HepG2 (cell line): ENCODE measurements around the gene TMEM198. TPM values are rescaled to one million over a fixed set of nuclear protein-coding genes. Genes with fewer than 3 reads are reported as not detected.
A peak's percentile ranks its signal among the peaks of the same experiment; 100 is the strongest.

Experiments
- ADNP ChIP-seq: sonication (generic); formaldehyde crosslinking; IDR thresholded peaks from 2 replicates; pipeline ENCODE4 v1.4.0; 2020; ENCODE audit warnings: missing genetic modification reagents
- GMEB1 ChIP-seq: sonication (generic); formaldehyde crosslinking; IDR thresholded peaks from 2 replicates; pipeline ENCODE4 v1.5.1; 2020; ENCODE audit warnings: missing genetic modification reagents, mild to moderate bottlenecking, borderline replicate concordance
- GMEB2 ChIP-seq: IDR thresholded peaks from 2 replicates; pipeline ENCODE4 v1.6.1; 2016; ENCODE audit warnings: missing biosample characterization, missing genetic modification reagents, low read depth
- HCFC1 ChIP-seq: fragments of 150-350 bp; IDR thresholded peaks from 2 replicates; pipeline ENCODE4 v1.6.1; 2014; ENCODE audit warnings: low read depth, low read length
- HNF4A ChIP-seq: sonication (generic); formaldehyde crosslinking; IDR thresholded peaks from 2 replicates; pipeline ENCODE4 v1.4.0; 2020; ENCODE audit warnings: missing genetic modification reagents
- PHF5A ChIP-seq: IDR thresholded peaks from one replicate; pipeline ENCODE4 v1.6.1; 2018; ENCODE audit warnings: low read depth, missing genetic modification reagents; ENCODE audit not compliant: unreplicated experiment
- POGK ChIP-seq: sonication (generic); formaldehyde crosslinking; conservative IDR thresholded peaks from 2 replicates; pipeline ENCODE4 v1.8.0; 2022; ENCODE audit warnings: mild to moderate bottlenecking, moderate library complexity, missing genetic modification reagents
- SOX6 ChIP-seq, 2 experiments: fragments of 450-650 bp in 1 of 2; sonication (generic) in 1 of 2; formaldehyde crosslinking in 1 of 2; IDR thresholded peaks; 2 replicates each; pipeline versions ENCODE4 v1.4.0 to v1.6.1; 2017 to 2020; ENCODE audit warnings: antibody characterized with exemption in 1 of 2, mild to moderate bottlenecking in 1 of 2, missing genetic modification reagents in 1 of 2
- SRF ChIP-seq: IDR thresholded peaks from 2 replicates; pipeline ENCODE4 v1.6.1; 2011; ENCODE audit warnings: mild to moderate bottlenecking, low read depth, low read length, moderate library complexity
- ZBTB25 ChIP-seq: IDR thresholded peaks from 2 replicates; pipeline ENCODE4 v1.6.1; 2018; ENCODE audit warnings: missing genetic modification reagents
- ZBTB33 ChIP-seq: sonication (generic); formaldehyde crosslinking; IDR thresholded peaks from 2 replicates; pipeline ENCODE4 v1.4.0; 2020; ENCODE audit warnings: missing genetic modification reagents
- ZNF205 ChIP-seq: IDR thresholded peaks from 2 replicates; pipeline ENCODE4 v1.6.1; 2018; ENCODE audit warnings: missing biosample characterization, missing genetic modification reagents
- ZNF235 ChIP-seq: sonication (generic); formaldehyde crosslinking; IDR thresholded peaks from 2 replicates; pipeline ENCODE4 v1.8.1; 2023; ENCODE audit warnings: mild to moderate bottlenecking, missing genetic modification reagents, borderline replicate concordance
- ZNF280B ChIP-seq: sonication (generic); formaldehyde crosslinking; IDR thresholded peaks from 2 replicates; pipeline ENCODE4 v1.5.0; 2020; ENCODE audit warnings: missing genetic modification reagents, mild to moderate bottlenecking, borderline replicate concordance
- ZNF431 ChIP-seq: sonication (generic); formaldehyde crosslinking; IDR thresholded peaks from 2 replicates; pipeline ENCODE4 v1.9.0; 2022; ENCODE audit warnings: missing genetic modification reagents, low read depth, mild to moderate bottlenecking, borderline replicate concordance
- ZNF484 ChIP-seq: sonication (generic); formaldehyde crosslinking; IDR thresholded peaks from 2 replicates; pipeline ENCODE4 v1.5.1; 2020; ENCODE audit warnings: mild to moderate bottlenecking, low read depth, missing genetic modification reagents, borderline replicate concordance
- ZNF550 ChIP-seq: sonication (generic); formaldehyde crosslinking; IDR thresholded peaks from 2 replicates; pipeline ENCODE4 v1.4.0; 2020; ENCODE audit warnings: mild to moderate bottlenecking, missing genetic modification reagents, borderline replicate concordance
- ZNF878 ChIP-seq: sonication (generic); formaldehyde crosslinking; IDR thresholded peaks from 2 replicates; pipeline ENCODE4 v1.8.1; 2023; ENCODE audit warnings: mild to moderate bottlenecking, missing genetic modification reagents, moderate library complexity
- polyA plus RNA-seq, 8 experiments: library from polyadenylated mRNA; depleted of rRNA in 3 of 8; stranded (reverse) in 7 of 8; unstranded in 1 of 8; fragments of >200 nt; fragmentation: Illumina TruSeq in 4 of 8; extraction: Trizol in 4 of 8; gene quantifications; 2 replicates each; pipeline versions ENCODE4 v1.2.1 to v1.2.3, GENCODE V29; 2011 to 2016; ENCODE audit warnings: low read depth in 4 of 8, missing spikeins in 1 of 8, mixed read lengths in 1 of 8; ENCODE audit not compliant: insufficient read depth in 1 of 8
- total RNA-seq, 5 experiments: library from RNA; depleted of rRNA; stranded (reverse); fragments of >200 nt; fragmentation: Illumina TruSeq; extraction: Trizol; gene quantifications; 2 replicates each; pipeline ENCODE4 v1.2.3, GENCODE V29; 2016; ENCODE audit warnings: low read depth in 1 of 5

Gene TMEM198
- total and polyA plus RNA-seq, 2 of the 13 experiments (the other 11 are each of a cell fraction or from before 2014, with no cell fraction given): 17.3 to 23.5 TPM

GRCh38 chr2:219561179-219562048, 17.6 kb downstream of the TMEM198 start (continued):
- no peak for TF ChIP-seq SOX6 (IDR thresholded peaks at IDR 0.05)
- 0 out of 2 replicates have a peak, but pooled peaks have one; percentile 5 for TF ChIP-seq SOX6 (CRISPR knock-in tag; IDR thresholded peaks at IDR 0.05)
- no peak for TF ChIP-seq ZNF205 (CRISPR knock-in tag)
- TF ChIP-seq GMEB2 (CRISPR knock-in tag): no peak
- TF ChIP-seq ZNF235: no peak
- peak; percentile 48 for TF ChIP-seq PHF5A (CRISPR knock-in tag)
- 0 out of 2 replicates have a peak, but pooled peaks have one; percentile 34 for TF ChIP-seq POGK
- no peak for TF ChIP-seq ZNF878 (CRISPR knock-in tag)
- TF ChIP-seq ZNF431 (CRISPR knock-in tag): peak; percentile 63; the same call in 1 of the 2 replicates
- TF ChIP-seq ZNF280B (CRISPR knock-in tag): 0 out of 2 replicates have a peak, but pooled peaks have one; percentile 7
- TF ChIP-seq HNF4A (CRISPR knock-in tag): no peak
- TF ChIP-seq SRF: no peak
- no peak for TF ChIP-seq GMEB1 (CRISPR knock-in tag)
- TF ChIP-seq ADNP (CRISPR knock-in tag): no peak
- TF ChIP-seq ZNF484 (CRISPR knock-in tag): no peak
- TF ChIP-seq ZNF550 (CRISPR knock-in tag): no peak
- no peak for TF ChIP-seq HCFC1
- peak; percentile 78 for TF ChIP-seq ZBTB33 (CRISPR knock-in tag)
- TF ChIP-seq ZBTB25: no peak
